ENCODE measurements around the gene MT1E.
"Not testable (repeated sequence)": the region's sequence is repeated elsewhere in the genome, so short reads cannot be mapped to it uniquely, and the experiment has no call there.

The MT1E gene

GRCh38 chr16:56625140-56625942, at the start of gene MT1E:
TSS of gene MT1E (plus strand) at chr16:56625781. CDS start at chr16:56625852, 71 bp downstream.
- DNase-seq: peak; percentile 78

- peak; percentile 25 for DNase-seq
These were observed 48.8 kb upstream of the MT1E start for GRCh38 chr16:56576585-56577299.

GRCh38 chr16:56577300-56577625, 48.3 kb upstream of the MT1E start:
- DNase-seq: no peak

- DNase-seq: no peak
These were observed 45.1 kb upstream of the MT1E start for GRCh38 chr16:56580391-56581048.

- not testable (repeated sequence) for DNase-seq
These were observed 42.7 kb upstream of the MT1E start for GRCh38 chr16:56582911-56583310.

- no peak for DNase-seq
These were observed 42.0 kb upstream of the MT1E start for GRCh38 chr16:56583351-56584168.

- DNase-seq: no peak
These were observed 41.3 kb upstream of the MT1E start for GRCh38 chr16:56584276-56584675.

GRCh38 chr16:56588781-56589140, 36.8 kb upstream of the MT1E start:
- no peak for DNase-seq

- no peak for DNase-seq
These were observed 36.2 kb upstream of the MT1E start, which contains the start of gene MT3 for GRCh38 chr16:56589141-56590039. TSS of gene MT3 (plus strand) at chr16:56589528. CDS start at chr16:56589591, 63 bp downstream.

GRCh38 chr16:56591377-56592060, 34.1 kb upstream of the MT1E start:
- DNase-seq: no peak

- DNase-seq: no peak
These were observed 31.8 kb upstream of the MT1E start for GRCh38 chr16:56593573-56594291.

GRCh38 chr16:56594292-56594619, 31.3 kb upstream of the MT1E start:
- DNase-seq: no peak

- peak; percentile 43 for DNase-seq
These were observed 25.1 kb upstream of the MT1E start for GRCh38 chr16:56600398-56600999.

- DNase-seq: no peak
These were observed 24.3 kb upstream of the MT1E start for GRCh38 chr16:56601325-56601724.

- DNase-seq: peak; percentile 26
These were observed 22.0 kb upstream of the MT1E start for GRCh38 chr16:56603589-56603988.

GRCh38 chr16:56604966-56605365, 20.6 kb upstream of the MT1E start:
- DNase-seq: no peak

- no peak for DNase-seq
These were observed 20.1 kb upstream of the MT1E start for GRCh38 chr16:56605475-56605874.

GRCh38 chr16:56606071-56606475, 19.5 kb upstream of the MT1E start:
- peak; percentile 50 for DNase-seq

GRCh38 chr16:56606476-56607108, 19.0 kb upstream of the MT1E start:
- DNase-seq: peak; percentile 80

Data from kidney glomerular epithelial cell (primary cell).